22Rv1 (cell line): Measurements from ENCODE around the gene SDK1.

Experiments
- CTCF ChIP-seq: fragments of 450-650 bp; IDR thresholded peaks from 2 replicates; pipeline ENCODE4 v1.5.1; 2017; ENCODE audit warnings: mild to moderate bottlenecking
- ZFX ChIP-seq: fragments of 450-650 bp; IDR thresholded peaks from 2 replicates; pipeline ENCODE4 v1.6.1; 2017; ENCODE audit warnings: antibody characterized with exemption, borderline replicate concordance

- TF ChIP-seq CTCF (no peak), ZFX (no peak)
Observed at GRCh38 chr7:3309956-3310355, 8.9 kb downstream of the SDK1 start.
